Superior temporal gyrus (tissue), 1 donor: ENCODE results near the gene CREB5.
"Not testable (repeated sequence)": the region's sequence is repeated elsewhere in the genome, so short reads cannot be mapped to it uniquely, and the experiment has no call there.

Experiments used
- DNase-seq: peaks from one replicate; pipeline ENCODE4 v3.0.0-alpha.2; 2016; ENCODE audit errors: extremely low spot score

CREB5 gene

DNA sequence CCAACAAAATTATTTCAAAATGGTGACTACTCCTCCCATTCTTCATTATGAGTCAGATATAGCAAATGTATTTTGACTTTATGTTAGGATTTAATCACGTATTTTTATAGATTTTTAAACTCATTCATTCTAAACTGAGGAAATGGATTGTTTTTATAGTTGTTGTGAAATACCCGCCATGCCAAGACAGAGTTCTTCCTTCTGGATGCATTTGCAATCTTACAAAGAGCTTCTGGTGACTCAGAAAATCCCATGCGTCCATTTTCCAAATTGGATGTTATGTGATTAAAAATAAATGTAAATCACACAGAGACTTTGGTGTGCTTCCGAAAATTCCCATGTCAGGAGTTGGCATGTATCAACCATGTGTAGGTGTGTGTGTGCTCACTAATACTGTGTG is 366.5 kb downstream of the CREB5 start:
- DNase-seq, result no peak

DNA sequence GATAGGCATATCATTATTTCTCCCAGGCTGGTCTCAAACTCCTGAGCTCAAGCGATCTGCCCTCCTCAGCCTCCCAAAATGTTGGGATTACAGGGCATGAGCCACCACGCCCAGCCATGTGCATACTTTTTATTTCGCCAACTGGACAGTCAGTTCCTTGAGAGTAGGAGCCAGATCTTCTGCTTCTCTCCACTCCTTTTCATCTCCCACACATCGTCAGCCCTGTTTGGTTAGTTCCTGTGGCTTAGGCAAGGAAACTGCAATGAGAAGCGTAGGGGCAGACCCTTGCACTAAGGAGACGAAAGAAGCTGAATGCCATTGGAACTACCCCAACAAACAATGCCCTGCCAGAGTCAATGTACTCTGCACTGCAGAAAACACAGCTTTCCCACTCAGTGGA is 367.6 kb downstream of the CREB5 start:
- DNase-seq, result no peak

DNA sequence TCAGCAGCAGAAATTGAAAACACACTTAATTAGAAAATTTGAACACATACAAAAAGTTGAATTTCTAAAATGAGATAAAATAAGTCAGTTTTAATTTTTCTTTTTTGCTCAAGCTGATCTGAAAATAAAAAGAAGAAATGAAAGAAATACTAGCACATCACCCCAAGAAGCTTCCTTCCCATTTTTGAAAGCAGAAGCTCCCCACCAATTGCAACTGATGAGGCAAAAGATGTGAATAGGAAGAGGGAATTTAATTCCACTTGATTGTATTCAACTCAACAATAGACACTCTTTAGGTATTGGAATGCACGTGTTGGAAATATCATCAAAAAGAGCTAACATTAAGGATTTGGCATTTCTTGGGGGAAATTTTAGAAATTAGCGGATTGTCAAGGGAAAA is 370.0 kb downstream of the CREB5 start:
- DNase-seq, result no peak

DNA sequence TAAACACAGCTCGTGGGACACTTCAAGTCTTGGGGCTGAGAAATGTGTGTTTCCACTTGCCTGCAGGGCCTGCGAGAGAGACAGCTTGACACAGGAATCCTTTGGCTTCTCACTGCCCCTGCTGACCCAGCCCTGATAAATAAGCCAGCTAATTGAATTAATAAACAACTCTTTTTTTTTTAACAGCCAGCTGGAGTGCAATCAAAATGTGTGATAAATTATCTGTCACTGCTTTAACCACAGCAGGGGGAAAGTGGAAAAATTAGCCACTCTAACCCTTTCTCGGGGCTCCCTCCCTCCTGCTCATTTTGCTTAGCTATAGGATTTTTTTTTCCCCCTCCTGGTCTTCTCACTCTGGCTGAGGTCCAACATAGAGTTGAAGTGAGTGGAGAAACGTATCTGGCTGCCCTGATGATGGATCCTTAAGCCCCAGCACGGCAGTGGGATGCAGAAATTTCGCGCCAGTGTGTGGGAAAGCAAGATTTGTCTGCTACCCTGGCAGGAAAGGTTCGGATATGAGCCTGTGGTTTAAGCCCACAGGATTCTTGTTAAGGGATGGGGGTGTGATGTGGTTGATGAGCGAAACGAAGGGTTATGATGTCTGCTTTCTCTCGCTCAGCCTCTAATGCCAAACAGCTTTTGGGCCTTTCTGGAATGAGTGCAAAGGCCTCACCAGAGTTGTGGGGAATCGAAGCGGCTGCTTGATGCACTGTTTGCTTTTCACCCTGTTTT is 372.0 kb downstream of the CREB5 start:
- no peak for DNase-seq

- DNase-seq, result no peak
Observed at GRCh38 chr7:28785041-28785995, 373.0 kb downstream of the CREB5 start.

DNA sequence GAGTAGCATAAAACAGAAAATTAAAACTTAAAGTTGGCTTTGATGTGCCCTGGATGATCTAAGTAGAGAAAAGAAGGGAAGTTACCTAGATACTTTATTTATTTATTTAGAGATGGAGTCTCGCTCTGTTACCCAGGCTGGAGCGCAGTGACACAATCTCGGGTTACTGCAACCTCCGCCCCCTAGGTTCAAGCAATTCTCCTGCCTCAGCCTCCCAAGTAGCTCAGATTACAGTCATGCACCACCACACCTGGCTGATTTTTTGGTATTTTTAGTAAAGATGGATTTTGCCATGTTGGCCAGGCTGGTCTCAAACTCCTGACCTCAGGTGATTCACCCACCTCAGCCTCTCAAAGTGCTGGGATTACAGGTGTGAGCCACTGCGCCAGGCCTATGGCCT is 373.8 kb downstream of the CREB5 start:
- not testable (repeated sequence) for DNase-seq

GRCh38 chr7:28787106-28787505 is 374.8 kb downstream of the CREB5 start:
- DNase-seq, result no peak

GRCh38 chr7:28790467-28790866 is 378.1 kb downstream of the CREB5 start:
- no peak for DNase-seq

- DNase-seq, result no peak
Observed at GRCh38 chr7:28792858-28793257, 380.5 kb downstream of the CREB5 start.

- DNase-seq, result no peak
Observed at GRCh38 chr7:28793381-28794085, 381.2 kb downstream of the CREB5 start.

DNA sequence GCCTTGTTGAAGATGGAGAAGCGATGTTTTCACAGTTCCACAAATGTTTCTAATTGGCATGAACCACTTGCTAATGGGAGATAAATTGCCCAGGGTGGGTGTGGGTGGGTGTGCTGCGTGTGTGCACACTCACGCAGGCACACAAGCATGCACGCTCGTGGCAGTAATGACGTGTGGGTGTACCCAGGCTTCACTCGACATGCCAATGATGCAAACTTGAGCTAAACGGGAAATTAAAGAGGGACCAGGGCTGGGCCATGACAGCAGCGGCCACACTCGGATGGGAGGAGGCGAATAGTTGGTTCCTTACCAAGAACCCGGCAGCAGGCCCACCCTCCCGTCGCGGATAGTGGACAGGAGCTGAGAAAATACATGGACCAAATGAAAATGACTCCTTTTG is 386.0 kb downstream of the CREB5 start:
- no peak for DNase-seq

GRCh38 chr7:28799619-28800018 is 387.3 kb downstream of the CREB5 start:
- no peak for DNase-seq

GRCh38 chr7:28800150-28800549 is 387.8 kb downstream of the CREB5 start:
- no peak for DNase-seq

GRCh38 chr7:28802450-28802849 is 390.1 kb downstream of the CREB5 start:
- DNase-seq, result no peak

DNA sequence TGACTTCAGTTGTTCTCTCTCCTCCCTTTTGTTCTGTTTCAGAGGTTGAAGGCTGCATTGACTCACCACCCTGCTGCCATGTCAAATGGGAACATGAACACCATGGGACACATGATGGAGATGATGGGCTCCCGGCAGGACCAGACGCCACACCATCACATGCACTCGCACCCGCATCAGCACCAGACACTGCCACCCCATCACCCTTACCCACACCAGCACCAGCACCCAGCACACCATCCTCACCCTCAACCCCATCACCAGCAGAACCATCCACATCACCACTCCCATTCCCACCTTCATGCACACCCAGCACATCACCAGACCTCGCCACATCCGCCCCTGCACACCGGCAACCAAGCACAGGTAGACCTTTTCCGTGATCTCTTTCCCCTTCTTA is 391.8 kb downstream of the CREB5 start:
- DNase-seq, result no peak

DNA sequence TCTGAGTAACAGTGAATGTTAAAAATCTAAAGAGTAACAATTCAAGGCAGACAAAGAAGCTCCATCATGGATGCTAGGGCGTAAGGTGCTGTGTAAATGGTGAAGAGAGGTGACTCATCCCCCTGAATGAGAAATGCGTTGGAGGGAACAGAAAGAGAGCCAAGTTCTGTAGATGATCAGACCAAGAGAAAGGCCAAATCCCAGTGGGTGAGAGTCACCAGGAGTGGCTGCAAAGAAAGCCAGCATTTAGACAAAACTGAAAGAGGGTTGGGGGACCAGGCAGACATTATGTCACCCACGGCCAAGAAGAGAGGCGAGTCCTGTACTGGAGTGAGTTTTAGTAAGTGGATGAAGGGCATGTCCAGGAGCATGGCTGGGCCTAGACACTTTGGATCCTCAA is 392.7 kb downstream of the CREB5 start:
- DNase-seq, result no peak

DNA sequence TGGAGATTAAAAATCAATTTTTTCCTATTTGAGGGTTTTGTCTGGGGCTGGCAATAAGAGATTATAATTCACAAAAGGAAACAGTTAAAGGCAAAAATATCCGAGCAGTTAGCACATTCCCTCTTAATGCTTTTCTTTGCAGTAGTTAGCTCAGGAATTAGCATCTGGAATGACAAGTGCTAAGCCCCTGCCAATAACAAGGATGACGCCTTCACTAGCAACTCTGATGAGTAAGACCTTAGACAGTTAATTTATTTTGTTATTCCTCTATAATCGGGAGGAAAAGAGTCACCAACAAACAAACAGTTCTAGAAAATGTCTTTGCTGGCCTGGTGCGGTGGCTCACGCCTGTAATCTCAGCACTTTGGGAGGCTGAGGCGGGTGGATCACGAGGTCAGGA is 394.5 kb downstream of the CREB5 start:
- no peak for DNase-seq

- DNase-seq, result no peak
Observed at GRCh38 chr7:28807396-28807994, 395.2 kb downstream of the CREB5 start.

DNA sequence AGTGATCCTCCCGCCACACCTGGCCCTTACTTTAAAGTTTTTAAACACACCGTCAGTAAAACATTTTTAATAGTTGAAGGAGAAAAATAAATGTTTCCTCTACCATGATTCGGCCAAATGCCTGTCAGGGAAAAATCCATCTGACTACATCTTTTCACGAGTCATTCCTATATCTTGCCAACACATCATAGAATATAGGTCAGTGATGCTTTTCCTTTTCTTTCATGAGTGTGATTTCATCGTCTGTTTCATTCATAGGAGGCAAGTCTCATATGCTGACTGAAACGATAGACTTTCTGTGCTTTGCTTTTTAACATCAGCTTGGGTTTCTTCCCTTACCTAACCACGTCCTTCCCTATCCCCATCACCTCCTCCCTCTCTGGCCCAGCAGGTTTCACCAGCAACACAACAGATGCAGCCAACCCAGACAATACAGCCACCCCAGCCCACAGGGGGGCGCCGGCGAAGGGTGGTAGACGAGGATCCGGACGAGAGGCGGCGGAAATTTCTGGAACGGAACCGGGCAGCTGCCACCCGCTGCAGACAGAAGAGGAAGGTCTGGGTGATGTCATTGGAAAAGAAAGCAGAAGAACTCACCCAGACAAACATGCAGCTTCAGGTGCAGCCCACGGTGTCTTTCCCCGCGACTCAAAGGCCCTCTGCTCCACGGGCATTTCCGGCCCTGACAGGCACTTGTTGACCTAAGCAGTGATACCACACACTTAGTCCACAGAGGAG is 396.6 kb downstream of the CREB5 start:
- DNase-seq, result no peak

DNA sequence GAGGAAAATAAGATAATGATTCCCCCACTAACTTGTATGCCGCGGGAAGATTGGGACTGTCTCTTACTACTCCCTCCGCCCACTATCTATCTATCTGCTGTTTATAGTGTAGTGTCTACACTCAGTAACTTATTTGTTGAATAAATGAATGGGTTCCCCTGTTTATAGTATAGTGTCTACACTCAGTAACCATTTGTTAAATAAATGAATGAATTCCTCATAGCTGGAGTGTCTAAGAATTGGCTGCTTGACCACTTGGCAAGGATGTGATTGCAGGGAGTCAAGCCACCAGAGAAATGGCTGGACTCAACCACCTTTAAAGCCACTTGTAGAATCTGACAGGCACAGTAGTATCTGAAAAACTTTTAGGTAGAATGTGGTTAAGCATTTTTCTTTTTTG is 398.7 kb downstream of the CREB5 start:
- no peak for DNase-seq

DNA sequence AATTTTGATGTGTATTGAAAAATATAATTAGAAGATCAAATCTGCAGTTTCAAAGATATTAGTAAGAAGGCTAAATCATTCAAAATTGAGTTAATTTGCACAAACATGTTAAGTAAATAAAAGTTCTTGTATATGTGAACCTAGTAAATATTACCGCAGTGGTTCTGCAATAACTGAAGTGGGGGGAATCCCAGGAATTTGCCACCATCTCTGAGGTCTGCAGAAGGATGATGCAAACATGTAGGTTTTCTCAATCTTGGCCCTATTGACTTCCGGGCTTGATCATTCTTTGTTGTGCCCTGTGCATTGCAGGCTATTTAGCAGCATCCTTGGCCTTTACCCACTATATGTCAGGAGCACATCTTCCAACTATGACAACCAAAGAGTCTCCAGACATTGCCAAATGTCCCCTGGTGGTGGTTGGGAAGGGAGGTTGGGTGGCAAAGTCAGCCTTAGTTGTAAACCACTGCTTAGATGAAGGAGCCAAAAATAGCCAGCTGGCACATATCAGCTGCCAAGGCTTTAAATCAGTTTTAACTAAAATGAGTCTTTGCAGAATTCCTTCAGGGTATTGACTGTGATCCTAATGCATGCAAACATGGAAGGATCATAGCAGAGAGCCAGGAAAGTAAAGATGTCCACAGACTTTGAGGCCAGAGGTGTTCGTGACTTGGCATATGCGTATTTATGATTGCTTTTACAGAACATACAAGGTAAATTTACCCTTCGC is 399.5 kb downstream of the CREB5 start:
- DNase-seq, result no peak
